Mucosa of stomach (tissue), 1 donor: ENCODE measurements around the gene RPS5.
"Not testable (repeated sequence)": the region's sequence is repeated elsewhere in the genome, so short reads cannot be mapped to it uniquely, and the experiment has no call there.

ENCODE experiments used
- H3K27me3 ChIP-seq: one replicate; pipeline ENCODE4 v1.7.0; 2013; ENCODE audit warnings: mild to moderate bottlenecking, low read length; ENCODE audit not compliant: control insufficient read depth, insufficient read depth
- H3K36me3 ChIP-seq: one replicate; pipeline ENCODE4 v1.7.0; 2013; ENCODE audit warnings: low read length; ENCODE audit not compliant: control insufficient read depth, insufficient read depth
- H3K4me1 ChIP-seq: one replicate; pipeline ENCODE4 v1.7.0; 2013; ENCODE audit warnings: mild to moderate bottlenecking, low read length; ENCODE audit not compliant: control insufficient read depth, insufficient read depth
- H3K4me3 ChIP-seq: one replicate; pipeline ENCODE4 v1.7.0; 2013; ENCODE audit warnings: low read length
- H3K9ac ChIP-seq: one replicate; pipeline ENCODE4 v1.7.0; 2013; ENCODE audit warnings: mild to moderate bottlenecking, low read length, moderate library complexity
- H3K9me3 ChIP-seq: one replicate; pipeline ENCODE4 v1.7.0; 2013; ENCODE audit warnings: mild to moderate bottlenecking, low read length, moderate library complexity; ENCODE audit not compliant: control insufficient read depth
- donor health status: Pancreatic carcinoma.

RPS5 gene

DNA sequence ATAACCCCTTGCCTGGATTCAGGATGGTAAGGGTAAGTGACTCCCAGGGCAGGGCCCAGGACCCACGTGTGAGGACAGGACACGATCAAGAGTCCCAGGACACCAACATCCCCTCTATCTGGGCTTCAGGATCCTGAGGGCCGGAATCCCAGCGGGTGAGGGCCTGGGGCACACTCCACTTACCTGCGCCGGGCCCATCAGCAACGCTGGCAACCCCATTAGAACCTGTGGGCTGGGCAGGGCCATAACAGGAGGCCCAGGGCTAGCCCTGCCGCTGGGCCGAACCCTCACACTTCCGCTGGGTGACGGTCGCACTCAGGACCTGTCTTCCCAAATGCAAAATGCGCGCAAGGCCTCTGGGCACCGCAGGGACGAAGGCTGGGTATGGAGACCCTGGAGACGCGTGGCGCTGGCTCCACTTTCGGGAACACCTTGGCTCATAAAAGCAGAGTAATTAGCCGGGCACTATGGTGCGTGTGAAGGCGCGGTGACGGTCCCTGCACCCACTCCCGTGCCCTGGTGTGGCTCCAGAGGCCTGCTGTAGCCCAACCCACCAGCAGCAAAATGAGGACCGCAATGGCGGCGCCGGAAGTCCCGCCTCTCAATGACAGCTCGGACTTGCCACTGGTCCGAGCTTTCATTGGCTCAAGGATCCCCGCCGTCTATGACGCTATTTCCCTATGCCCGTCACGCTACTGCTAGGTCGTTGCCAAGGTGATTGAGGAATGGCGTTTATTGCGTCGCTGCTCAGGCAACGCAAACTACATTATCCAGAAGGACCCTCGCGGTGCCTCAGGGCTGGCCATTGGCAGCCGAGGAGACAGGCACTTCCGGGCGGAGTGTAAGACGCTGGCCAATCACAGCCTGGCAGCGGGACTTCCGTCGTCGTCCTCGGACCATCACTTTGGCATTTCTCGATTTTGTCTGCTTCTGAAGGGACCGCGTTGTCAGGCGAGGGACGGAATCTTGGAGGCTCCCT lies 52.8 kb downstream of the RPS5 start, which contains the start of gene ZNF132:
Gene ZNF132, minus strand, starts transcription at position 578 of the 979 bp plus-strand sequence. Its CDS starts 332 bp downstream, at position 246.
- H3K4me1 ChIP-seq: peaks cover 12% of the 10 kb centered on the region
- H3K4me3 ChIP-seq: peak within 1 kb of the TSS; percentile 52
- H3K27me3 ChIP-seq: no peaks in the 10 kb centered on the region
- peak within 1 kb of the TSS; percentile 30 for H3K9ac ChIP-seq
- H3K9me3 ChIP-seq: peaks cover 14% of the 10 kb centered on the region
- peaks cover 4% of the 10 kb centered on the region for H3K36me3 ChIP-seq

DNA sequence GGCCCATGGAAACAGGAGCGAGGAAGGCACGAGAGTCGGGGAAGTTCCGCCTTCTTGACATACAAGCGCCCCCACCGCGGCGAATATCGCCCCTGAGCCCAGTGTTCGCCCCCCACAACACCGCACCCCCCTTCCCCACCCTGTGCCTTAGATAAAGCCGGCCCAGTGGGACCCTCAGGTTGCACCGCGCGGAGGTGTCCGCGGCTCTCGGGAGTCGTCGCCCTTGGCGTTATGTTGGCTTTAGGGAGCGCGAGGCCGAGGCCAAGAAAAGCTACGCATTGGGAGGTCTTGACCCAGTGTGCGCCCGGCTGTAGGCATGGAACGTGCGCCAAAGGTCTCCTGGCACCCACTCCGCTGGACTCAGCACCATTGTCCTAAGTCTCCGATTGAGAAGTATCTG lies 53.5 kb downstream of the RPS5 start:
- peaks cover 12% of the 10 kb centered on the region for H3K4me1 ChIP-seq
- peaks cover 7% of the 10 kb centered on the region for H3K9me3 ChIP-seq
- H3K9ac ChIP-seq: peak overlapping the region; percentile 8
- no peaks in the 10 kb centered on the region for H3K27me3 ChIP-seq
- H3K4me3 ChIP-seq: peak overlapping the region; percentile 52
- H3K36me3 ChIP-seq: no peaks in the 10 kb centered on the region

DNA sequence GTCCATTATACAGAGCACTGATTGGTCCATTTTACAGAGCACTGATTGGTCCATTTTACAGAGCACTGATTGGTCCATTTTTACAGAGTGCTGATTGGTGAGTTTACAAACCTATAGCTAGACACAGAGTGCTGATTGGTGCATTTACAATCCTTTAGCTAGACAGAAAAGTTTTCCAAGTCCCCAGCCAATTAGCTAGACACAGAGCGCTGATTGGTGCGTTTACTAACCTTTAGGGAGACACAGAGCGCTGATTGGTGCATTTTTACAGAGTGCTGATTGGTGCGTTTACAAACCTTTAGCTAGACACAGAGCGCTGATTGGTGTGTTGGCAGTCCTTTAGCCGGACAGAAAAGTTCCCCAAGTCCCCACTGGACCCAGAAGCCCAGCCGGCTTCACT lies 55.9 kb downstream of the RPS5 start:
- not testable (repeated sequence) for H3K27me3 ChIP-seq, H3K36me3 ChIP-seq

More for the DNA sequence above, 55.9 kb downstream of the RPS5 start:
- H3K4me3 ChIP-seq, H3K9me3 ChIP-seq, H3K9ac ChIP-seq: not testable (repeated sequence)
- H3K4me1 ChIP-seq: peaks cover 12% of the 10 kb centered on the region
